ENCODE data around the gene GSPT1.
"Not testable (repeated sequence)": the region's sequence is repeated elsewhere in the genome, so short reads cannot be mapped to it uniquely, and the experiment has no call there.

Gene GSPT1

GRCh38 chr16:11915644-11916523, at the start of gene GSPT1:
Gene GSPT1, minus strand, starts transcription at chr16:11915956. Its CDS starts 236 bp downstream, at chr16:11915720.
- DNase-seq (ENCODE audit: low read depth in 3 of 3), result peak; percentile 97 to 99 (median 99)

GRCh38 chr16:11964761-11965551, 49.2 kb upstream of the GSPT1 start, which contains the start of gene TNFRSF17:
Gene TNFRSF17, plus strand, starts transcription at chr16:11965210. Its CDS starts 115 bp downstream, at chr16:11965325.
- no peak for DNase-seq (ENCODE audit: low read depth in 3 of 3)

GRCh38 chr16:11963706-11964105, 48.0 kb upstream of the GSPT1 start:
- DNase-seq (ENCODE audit: low read depth in 3 of 3), result no peak

GRCh38 chr16:11962978-11963377, 47.2 kb upstream of the GSPT1 start:
- not testable (repeated sequence) for DNase-seq (ENCODE audit: low read depth in 3 of 3)

GRCh38 chr16:11962457-11962856, 46.7 kb upstream of the GSPT1 start:
- DNase-seq (ENCODE audit: low read depth in 3 of 3), result not testable (repeated sequence)

GRCh38 chr16:11957591-11958395, 42.0 kb upstream of the GSPT1 start:
- DNase-seq (ENCODE audit: low read depth in 3 of 3), result no peak

- no peak for DNase-seq (ENCODE audit: low read depth in 3 of 3)
These were observed 40.8 kb upstream of the GSPT1 start for GRCh38 chr16:11956558-11956957.

GRCh38 chr16:11955713-11956123, 40.0 kb upstream of the GSPT1 start:
- DNase-seq (ENCODE audit: low read depth in 3 of 3), result no peak

GRCh38 chr16:11953576-11953975, 37.8 kb upstream of the GSPT1 start:
- DNase-seq (ENCODE audit: low read depth in 3 of 3), result not testable (repeated sequence)

GRCh38 chr16:11950388-11950787, 34.6 kb upstream of the GSPT1 start:
- no peak for DNase-seq (ENCODE audit: low read depth in 3 of 3)

- DNase-seq (ENCODE audit: low read depth in 3 of 3), result no peak
These were observed 33.8 kb upstream of the GSPT1 start for GRCh38 chr16:11949527-11949926.

- DNase-seq (ENCODE audit: low read depth in 3 of 3), result no peak
These were observed 33.1 kb upstream of the GSPT1 start for GRCh38 chr16:11948819-11949218.

GRCh38 chr16:11946433-11946832, 30.7 kb upstream of the GSPT1 start:
- DNase-seq (ENCODE audit: low read depth in 3 of 3), result no peak

- DNase-seq (ENCODE audit: low read depth in 3 of 3), result not testable (repeated sequence)
These were observed 26.2 kb upstream of the GSPT1 start, which contains the start of gene NPIPB2 for GRCh38 chr16:11941945-11942344. Gene NPIPB2, minus strand, starts transcription at chr16:11942045. Its CDS starts 0 bp downstream, at chr16:11942045.

GRCh38 chr16:11927350-11927749, 11.6 kb upstream of the GSPT1 start:
- not testable (repeated sequence) for DNase-seq (ENCODE audit: low read depth in 3 of 3)

- not testable (repeated sequence) for DNase-seq (ENCODE audit: low read depth in 3 of 3)
These were observed 8.3 kb upstream of the GSPT1 start for GRCh38 chr16:11924046-11924445.

GRCh38 chr16:11916524-11917285, 949 bp upstream of the GSPT1 start:
- no peak for DNase-seq (ENCODE audit: low read depth in 3 of 3)

GRCh38 chr16:11915114-11915643, 577 bp downstream of the GSPT1 start:
- DNase-seq (ENCODE audit: low read depth in 3 of 3), result peak in 1 of 3 experiments; percentile 15

- peak in 1 of 3 experiments; percentile 25 for DNase-seq (ENCODE audit: low read depth in 3 of 3)
These were observed 1.3 kb downstream of the GSPT1 start for GRCh38 chr16:11914210-11915113.
